Choroid plexus epithelial cell (primary cell): ENCODE measurements around the gene WDR13.

Experiments used
- DNase-seq: peaks from one replicate; pipeline ENCODE4 v3.0.0-alpha.2; 2010; ENCODE audit warnings: low read depth
- H3K4me3 ChIP-seq: 2 replicates; pipeline ENCODE4 v1.5.1; 2011; ENCODE audit warnings: low read depth, mild to moderate bottlenecking, control low read depth, low read length, moderate library complexity
- CTCF ChIP-seq: conservative IDR thresholded peaks from 2 replicates; pipeline ENCODE4 v1.5.1; 2011; ENCODE audit warnings: low read depth, mild to moderate bottlenecking, control low read depth, inconsistent platforms, low read length, moderate library complexity

WDR13 gene

GRCh38 chrX:48579259-48579658, 18.0 kb upstream of the WDR13 start:
- no peak for DNase-seq
- H3K4me3 ChIP-seq: no peak overlapping the region

GRCh38 chrX:48580662-48581061, 16.6 kb upstream of the WDR13 start:
- no peak overlapping the region for H3K4me3 ChIP-seq
- TF ChIP-seq CTCF: no peak
- DNase-seq: no peak

More at GRCh38 chrX:48579259-48579658, 18.0 kb upstream of the WDR13 start:
- no peak for TF ChIP-seq CTCF

DNA sequence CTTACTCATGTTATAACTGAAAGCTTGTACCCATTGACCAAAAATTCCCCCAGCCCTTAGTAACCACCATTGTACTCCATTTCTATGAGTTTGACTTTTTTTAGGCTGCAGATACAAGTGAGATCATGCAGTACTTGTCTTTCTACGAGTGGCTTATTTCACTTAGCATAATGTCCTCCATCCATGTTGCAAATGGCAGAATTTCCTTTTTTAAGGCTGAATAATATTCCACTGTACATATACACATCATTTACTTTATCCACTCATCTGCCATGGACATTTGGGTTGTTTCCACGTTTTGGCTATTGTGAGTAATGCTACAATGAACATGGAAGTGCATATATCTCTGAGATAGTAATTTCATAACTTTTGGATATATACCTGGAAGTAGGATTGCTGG, 12.6 kb upstream of the WDR13 start:
- H3K4me3 ChIP-seq: no peak overlapping the region
- no peak for DNase-seq
- no peak for TF ChIP-seq CTCF

GRCh38 chrX:48589482-48590162, 7.7 kb upstream of the WDR13 start:
- peak; percentile 50 for DNase-seq
- H3K4me3 ChIP-seq: no peak overlapping the region
- no peak for TF ChIP-seq CTCF

DNA sequence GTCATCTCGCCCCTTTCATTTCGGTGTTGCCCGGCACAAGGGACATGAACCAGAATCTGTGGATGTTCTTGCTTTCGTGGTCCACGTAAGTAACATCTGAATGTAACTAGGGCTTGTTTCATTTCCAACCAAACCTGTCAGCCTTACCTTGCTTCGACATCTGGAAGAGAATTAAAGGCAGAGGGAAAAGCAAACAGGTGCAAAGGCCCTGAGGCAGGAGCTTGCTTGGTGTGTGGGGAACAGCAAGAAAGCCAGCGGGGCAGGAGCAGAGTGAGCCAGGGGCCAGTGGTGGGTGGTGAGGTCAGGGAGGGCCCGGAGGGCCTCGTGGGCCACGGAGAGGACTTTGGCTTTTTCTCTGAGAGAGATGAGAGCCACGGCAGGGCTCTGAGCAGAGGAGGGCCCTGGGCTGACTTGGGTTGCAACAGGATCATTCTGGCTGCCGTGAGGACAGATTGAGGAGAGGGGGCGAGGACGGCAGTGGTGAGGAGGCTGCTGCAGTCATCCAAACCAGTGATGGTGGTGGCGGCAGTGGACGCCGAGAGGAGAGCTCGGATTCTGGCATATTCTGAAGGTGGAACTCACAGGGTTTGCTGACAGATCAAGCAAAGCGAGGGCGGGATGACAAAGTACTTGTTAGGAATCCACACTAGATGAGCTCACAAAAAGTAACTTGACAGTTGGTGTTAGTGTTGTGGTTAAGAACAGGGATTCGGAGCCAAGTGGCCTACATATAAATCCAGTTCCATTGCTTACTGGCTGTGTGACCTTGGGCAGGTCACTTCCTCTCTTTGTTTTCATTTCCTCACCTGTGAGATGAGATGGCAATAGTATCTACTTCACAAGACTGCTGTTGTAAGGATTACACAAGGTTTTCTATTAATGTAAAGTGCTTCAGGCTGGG, 6.8 kb upstream of the WDR13 start:
- H3K4me3 ChIP-seq: no peak overlapping the region
- DNase-seq: peak; percentile 71
- no peak for TF ChIP-seq CTCF

DNA sequence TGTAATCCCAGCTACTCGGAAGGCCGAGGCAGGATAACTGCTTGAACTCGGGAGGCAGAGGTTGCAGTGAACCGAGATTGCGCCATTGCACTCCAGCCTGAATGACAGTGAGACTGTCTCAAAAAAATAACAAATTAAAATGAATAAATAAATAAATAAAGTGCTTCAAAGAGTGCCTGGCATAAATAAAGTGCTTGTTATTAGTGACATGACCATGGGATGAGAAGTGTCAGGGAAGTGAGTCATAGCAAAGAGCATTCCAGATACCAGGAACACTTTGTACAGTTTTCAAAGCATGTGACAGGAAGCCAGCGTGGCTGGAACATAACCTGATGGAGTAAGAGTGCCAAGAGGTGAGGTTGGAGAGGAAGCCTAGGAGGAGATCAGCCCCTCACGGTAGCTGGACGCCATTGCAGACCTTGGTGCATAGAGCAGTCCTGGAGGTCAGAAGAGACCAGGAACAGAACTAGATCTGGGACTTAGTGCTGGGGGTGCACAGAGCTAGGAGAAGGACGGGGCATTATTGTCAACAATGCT, 6.0 kb upstream of the WDR13 start:
- DNase-seq: peak; percentile 89
- no peak overlapping the region for H3K4me3 ChIP-seq
- peak; percentile 55 for TF ChIP-seq CTCF
